K562 (cell line): ENCODE results near the gene DCAKD. TPM values are rescaled to one million over a fixed set of nuclear protein-coding genes. Genes with fewer than 3 reads are reported as not detected.

ENCODE experiments used
- ATF2 ChIP-seq: sonication (generic); formaldehyde crosslinking; IDR thresholded peaks from 2 replicates; pipeline ENCODE4 v1.8.1; 2022; ENCODE audit warnings: missing genetic modification reagents
- DACH1 ChIP-seq: fragments of 450-650 bp; IDR thresholded peaks from 2 replicates; pipeline ENCODE4 v1.6.1; 2018; ENCODE audit not compliant: partially characterized antibody
- EP400 ChIP-seq: fragments of 450-650 bp; IDR thresholded peaks from 2 replicates; pipeline ENCODE4 v1.6.1; 2017; ENCODE audit warnings: antibody characterized with exemption, mild to moderate bottlenecking, moderate library complexity
- ETV6 ChIP-seq, 3 experiments: fragments of 150-350 bp in 1 of 3; sonication (generic) in 1 of 3; formaldehyde crosslinking in 1 of 3; IDR thresholded peaks; 2 replicates each; pipeline versions ENCODE4 v1.6.1 to v1.8.0; 2014 to 2022; ENCODE audit warnings: borderline replicate concordance in 2 of 3, low read depth in 2 of 3, antibody characterized with exemption in 1 of 3, low read length in 1 of 3, mild to moderate bottlenecking in 1 of 3, missing genetic modification reagents in 1 of 3
- GABPA ChIP-seq: fragments of 200-800 bp; sonication (Bioruptor generic); conservative IDR thresholded peaks from 2 replicates; pipeline ENCODE4 v1.6.1; 2016; ENCODE audit warnings: low read depth, missing genetic modification characterization, missing compliant biosample characterization
- HDAC1 ChIP-seq, 2 experiments: fragments of 450-650 bp; IDR thresholded peaks; 2 replicates each; pipeline ENCODE4 v1.6.1; 2016 to 2017; ENCODE audit warnings: inconsistent platforms in 1 of 2, mild to moderate bottlenecking in 1 of 2, moderate library complexity in 1 of 2
- HMG20B ChIP-seq: fragments of 250-450 bp; sonication (Bioruptor Pico); IDR thresholded peaks from 2 replicates; pipeline ENCODE4 v1.5.0; 2021; ENCODE audit warnings: mild to moderate bottlenecking
- KDM1A ChIP-seq, 2 experiments: fragments of 450-650 bp; IDR thresholded peaks; 2 replicates each; pipeline ENCODE4 v1.6.1; 2016; ENCODE audit warnings: mild to moderate bottlenecking in 2 of 2
- KDM5B ChIP-seq: fragments of 200-600 bp; sonication (generic); IDR thresholded peaks from 2 replicates; pipeline ENCODE4 v1.6.1; 2012; ENCODE audit warnings: low read depth, mild to moderate bottlenecking, moderate library complexity, low read length, control low read depth, inconsistent platforms; ENCODE audit not compliant: insufficient replicate concordance
- LEF1 ChIP-seq: fragments of 450-650 bp; IDR thresholded peaks from 2 replicates; pipeline ENCODE4 v1.6.1; 2016; ENCODE audit warnings: mild to moderate bottlenecking
- PBX2 ChIP-seq, 2 experiments: IDR thresholded peaks in 1 of 2; conservative IDR thresholded peaks in 1 of 2; 2 replicates each; pipeline ENCODE4 v1.6.1; 2016; ENCODE audit warnings: low read depth in 2 of 2, mild to moderate bottlenecking in 1 of 2, missing compliant biosample characterization in 1 of 2, missing genetic modification characterization in 1 of 2, moderate library complexity in 1 of 2
- SAFB ChIP-seq: fragments of 200-400 bp; formaldehyde crosslinking; IDR thresholded peaks from 2 replicates; pipeline ENCODE4 v1.6.1; 2017; ENCODE audit warnings: low read depth, low read length, borderline replicate concordance
- TCF3 ChIP-seq: sonication (generic); formaldehyde crosslinking; IDR thresholded peaks from 2 replicates; pipeline ENCODE4 v1.4.0; 2020; ENCODE audit warnings: mild to moderate bottlenecking, missing genetic modification reagents
- ZBTB43 ChIP-seq: sonication (generic); formaldehyde crosslinking; IDR thresholded peaks from 2 replicates; pipeline ENCODE4 v1.8.0; 2023; ENCODE audit warnings: mild to moderate bottlenecking, missing genetic modification reagents
- ZNF444 ChIP-seq: fragments of 250-450 bp; sonication (Bioruptor Pico); IDR thresholded peaks from 2 replicates; pipeline ENCODE4 v1.4.0; 2020; ENCODE audit warnings: mild to moderate bottlenecking, moderate library complexity
- polyA plus RNA-seq, 8 experiments: library from polyadenylated mRNA; depleted of rRNA in 4 of 8; stranded (reverse) in 5 of 8; unstranded in 3 of 8; fragments of >200 nt; fragmentation: Nextera tagmentation in 2 of 8; fragmentation: Illumina TruSeq in 1 of 8; extraction: Ambion mirVana in 2 of 8; extraction: Trizol in 1 of 8; gene quantifications; 2 replicates each; pipeline versions ENCODE4 v1.2.1 to v1.2.3, GENCODE V29; 2011 to 2014; ENCODE audit warnings: inconsistent platforms in 1 of 8, missing spikeins in 1 of 8
- total RNA-seq, 7 experiments: library from RNA; depleted of rRNA in 6 of 7; stranded (reverse); fragments of >200 nt in 6 of 7; fragmentation: Illumina TruSeq in 2 of 7; extraction: Trizol in 2 of 7; gene quantifications; 2 replicates each; pipeline versions ENCODE4 v1.2.1 to v1.2.3, GENCODE V29; 2011 to 2021; ENCODE audit warnings: low replicate concordance in 1 of 7
- TF ChIP-seq, protein P1 (sequence below): conservative IDR thresholded peaks from 2 replicates; pipeline ENCODE4 v1.6.1; 2011; ENCODE audit warnings: low read depth, mild to moderate bottlenecking, low read length; ENCODE audit not compliant: control insufficient read depth
- TF ChIP-seq, protein P2 (sequence below), 2 experiments: fragments of 450-650 bp; conservative IDR thresholded peaks; 2 replicates each; pipeline ENCODE4 v1.6.1; 2017; ENCODE audit warnings: mild to moderate bottlenecking in 2 of 2, moderate library complexity in 2 of 2

The DCAKD gene
- total and polyA plus RNA-seq, 9 of the 15 experiments (the other 6 are each of a cell fraction or from before 2014, with no cell fraction given) = 7.9 to 35.5 (median 21.4) TPM

GRCh38 chr17:45051060-45051719 is at the start of gene DCAKD (continued):
- no peak for TF ChIP-seq KDM1A (IDR thresholded peaks at IDR 0.05)
- 0 out of 4 replicates have a peak, but pooled peaks of 1 of the 2 experiments have one; percentile 56 for TF ChIP-seq HDAC1 (IDR thresholded peaks at IDR 0.05)
- TF ChIP-seq ATF2 (CRISPR knock-in tag) = no peak
- TF ChIP-seq HMG20B (CRISPR knock-in tag) = no peak
- TF ChIP-seq ZBTB43 (CRISPR knock-in tag) = no peak
- no peak for TF ChIP-seq PBX2 (CRISPR knock-in tag; IDR thresholded peaks at IDR 0.05; ENCODE audit: low read depth)
- TF ChIP-seq PBX2 (tag; conservative IDR thresholded peaks at IDR 0.05; ENCODE audit: low read depth) = no peak
- no peak for TF ChIP-seq TCF3 (CRISPR knock-in tag)
- TF ChIP-seq, protein P1, sequence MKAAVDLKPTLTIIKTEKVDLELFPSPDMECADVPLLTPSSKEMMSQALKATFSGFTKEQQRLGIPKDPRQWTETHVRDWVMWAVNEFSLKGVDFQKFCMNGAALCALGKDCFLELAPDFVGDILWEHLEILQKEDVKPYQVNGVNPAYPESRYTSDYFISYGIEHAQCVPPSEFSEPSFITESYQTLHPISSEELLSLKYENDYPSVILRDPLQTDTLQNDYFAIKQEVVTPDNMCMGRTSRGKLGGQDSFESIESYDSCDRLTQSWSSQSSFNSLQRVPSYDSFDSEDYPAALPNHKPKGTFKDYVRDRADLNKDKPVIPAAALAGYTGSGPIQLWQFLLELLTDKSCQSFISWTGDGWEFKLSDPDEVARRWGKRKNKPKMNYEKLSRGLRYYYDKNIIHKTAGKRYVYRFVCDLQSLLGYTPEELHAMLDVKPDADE = 0 out of 2 replicates have a peak, but pooled peaks have one; percentile 20
- peak; percentile 73 for TF ChIP-seq KDM5B
- no peak for TF ChIP-seq ZNF444 (CRISPR knock-in tag)
- TF ChIP-seq GABPA (tag) = peak; percentile 92
- TF ChIP-seq, protein P2, sequence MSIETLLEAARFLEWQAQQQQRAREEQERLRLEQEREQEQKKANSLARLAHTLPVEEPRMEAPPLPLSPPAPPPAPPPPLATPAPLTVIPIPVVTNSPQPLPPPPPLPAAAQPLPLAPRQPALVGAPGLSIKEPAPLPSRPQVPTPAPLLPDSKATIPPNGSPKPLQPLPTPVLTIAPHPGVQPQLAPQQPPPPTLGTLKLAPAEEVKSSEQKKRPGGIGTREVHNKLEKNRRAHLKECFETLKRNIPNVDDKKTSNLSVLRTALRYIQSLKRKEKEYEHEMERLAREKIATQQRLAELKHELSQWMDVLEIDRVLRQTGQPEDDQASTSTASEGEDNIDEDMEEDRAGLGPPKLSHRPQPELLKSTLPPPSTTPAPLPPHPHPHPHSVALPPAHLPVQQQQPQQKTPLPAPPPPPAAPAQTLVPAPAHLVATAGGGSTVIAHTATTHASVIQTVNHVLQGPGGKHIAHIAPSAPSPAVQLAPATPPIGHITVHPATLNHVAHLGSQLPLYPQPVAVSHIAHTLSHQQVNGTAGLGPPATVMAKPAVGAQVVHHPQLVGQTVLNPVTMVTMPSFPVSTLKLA (conservative IDR thresholded peaks at IDR 0.05) = peak in 1 of 2 experiments; percentile 64; a peak in 2 of 4 replicates
- no peak for TF ChIP-seq LEF1
- TF ChIP-seq EP400 = peak; percentile 48
- no peak for TF ChIP-seq ETV6 (IDR thresholded peaks at IDR 0.05; ENCODE audit: borderline replicate concordance in 1 of 2, low read depth in 2 of 2, low read length in 1 of 2)
- TF ChIP-seq ETV6 (CRISPR knock-in tag; IDR thresholded peaks at IDR 0.05; ENCODE audit: borderline replicate concordance) = no peak
- no peak for TF ChIP-seq DACH1
- TF ChIP-seq SAFB = no peak
